HG03039 (cell line): ENCODE measurements around the gene SLC32A1.

Experiments
- ATAC-seq: cut with Tn5 transposase; IDR thresholded peaks from one replicate; pipeline ENCODE4 v1.9.1; 2021; ENCODE audit warnings: mild to moderate bottlenecking, moderate library complexity; ENCODE audit not compliant: unreplicated experiment

The SLC32A1 gene, protein sequence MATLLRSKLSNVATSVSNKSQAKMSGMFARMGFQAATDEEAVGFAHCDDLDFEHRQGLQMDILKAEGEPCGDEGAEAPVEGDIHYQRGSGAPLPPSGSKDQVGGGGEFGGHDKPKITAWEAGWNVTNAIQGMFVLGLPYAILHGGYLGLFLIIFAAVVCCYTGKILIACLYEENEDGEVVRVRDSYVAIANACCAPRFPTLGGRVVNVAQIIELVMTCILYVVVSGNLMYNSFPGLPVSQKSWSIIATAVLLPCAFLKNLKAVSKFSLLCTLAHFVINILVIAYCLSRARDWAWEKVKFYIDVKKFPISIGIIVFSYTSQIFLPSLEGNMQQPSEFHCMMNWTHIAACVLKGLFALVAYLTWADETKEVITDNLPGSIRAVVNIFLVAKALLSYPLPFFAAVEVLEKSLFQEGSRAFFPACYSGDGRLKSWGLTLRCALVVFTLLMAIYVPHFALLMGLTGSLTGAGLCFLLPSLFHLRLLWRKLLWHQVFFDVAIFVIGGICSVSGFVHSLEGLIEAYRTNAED

GRCh38 chr20:38723848-38724625 is at the start of gene SLC32A1:
Gene SLC32A1, plus strand, starts transcription at chr20:38724486. Its CDS starts 239 bp downstream, at chr20:38724725.
- no peak for ATAC-seq

GRCh38 chr20:38674765-38675133 is 49.5 kb upstream of the SLC32A1 start:
- ATAC-seq = no peak

DNA sequence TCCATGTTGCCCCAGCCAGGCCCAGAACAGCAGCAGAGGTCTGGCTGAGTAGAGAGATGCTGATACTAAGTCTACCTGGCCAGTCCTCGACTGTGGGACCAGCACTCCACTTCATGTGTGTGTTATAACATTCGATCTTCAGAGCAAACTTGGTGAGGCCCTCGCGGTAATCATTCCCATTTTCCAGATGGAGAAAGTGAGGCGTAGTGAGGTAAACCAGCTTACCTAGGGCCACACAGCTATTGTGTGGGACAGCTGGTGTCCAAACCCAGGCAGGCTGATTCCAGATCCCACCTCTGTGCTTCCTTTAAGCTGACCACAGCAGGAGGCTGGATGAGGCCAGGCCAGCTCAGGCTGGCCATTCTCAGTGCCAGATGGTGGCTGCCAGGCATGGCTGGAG is 47.7 kb upstream of the SLC32A1 start:
- no peak for ATAC-seq

DNA sequence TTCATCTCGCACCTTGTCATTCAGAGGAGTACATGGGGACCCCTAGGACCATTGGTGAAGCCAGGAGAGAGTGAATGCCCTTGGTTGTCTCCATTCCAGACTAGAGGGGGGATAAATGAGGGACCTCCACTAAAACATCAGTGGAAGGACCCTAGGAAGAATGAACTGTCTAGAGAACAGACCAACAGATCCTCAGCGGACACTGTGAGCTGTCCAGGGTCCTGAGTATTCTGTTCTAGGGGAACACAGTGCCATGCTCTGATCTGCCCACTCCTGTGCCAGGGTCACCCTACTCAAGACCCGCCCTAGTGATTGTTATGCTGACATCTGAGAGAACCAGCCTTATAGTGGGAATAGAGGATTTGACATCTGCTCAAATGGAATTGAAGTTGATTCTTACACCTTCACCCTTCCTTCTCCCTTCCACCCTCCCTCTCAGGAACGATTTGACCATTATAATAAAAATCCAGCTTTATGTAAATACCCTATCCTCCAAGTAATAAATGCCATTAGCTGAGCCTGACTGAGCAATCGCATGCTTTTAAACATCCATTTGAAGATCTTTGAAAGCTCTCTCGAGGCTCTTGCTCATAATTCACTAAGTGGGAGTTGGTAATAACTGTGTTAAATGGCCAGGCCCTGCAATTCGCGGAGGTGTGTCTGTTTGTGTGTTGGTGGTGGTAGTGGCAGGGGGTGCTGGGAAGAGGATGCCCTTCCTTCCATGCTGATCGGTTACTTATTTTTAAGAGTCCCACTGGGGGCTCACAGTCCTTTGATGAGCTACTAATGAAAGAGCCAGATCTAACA is 43.6 kb upstream of the SLC32A1 start:
- ATAC-seq = no peak

GRCh38 chr20:38685271-38685670 is 39.0 kb upstream of the SLC32A1 start:
- ATAC-seq = no peak

DNA sequence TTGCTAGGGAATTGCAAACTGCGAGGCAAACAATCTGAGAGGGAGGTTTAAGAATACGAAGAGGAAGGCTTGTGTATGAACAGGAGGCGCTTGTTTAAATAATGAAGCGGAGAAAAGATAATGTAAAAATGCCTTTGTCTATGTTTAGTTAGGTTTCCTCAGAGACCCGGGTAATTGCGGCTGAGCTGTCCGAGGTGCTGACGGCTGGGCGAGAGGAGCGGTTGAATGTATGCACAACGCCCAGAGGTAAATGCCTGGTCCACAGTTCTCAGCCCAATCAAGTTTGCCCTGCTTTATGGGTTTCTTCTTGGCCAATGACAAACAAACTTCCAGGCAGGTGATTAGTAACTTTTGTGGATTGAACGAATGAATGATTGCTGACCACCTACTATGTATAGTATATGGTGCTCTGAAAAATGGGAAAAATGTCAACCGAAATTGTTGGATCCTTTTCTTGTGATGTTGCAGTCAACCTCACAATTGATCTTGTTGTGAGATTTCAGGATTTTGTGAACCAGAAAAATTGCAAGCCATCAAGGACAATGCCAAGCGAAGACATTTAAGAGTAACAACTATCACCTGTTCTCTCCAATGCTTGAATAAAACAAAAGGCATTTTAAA is 38.3 kb upstream of the SLC32A1 start:
- ATAC-seq = no peak

GRCh38 chr20:38692436-38693411 is 31.6 kb upstream of the SLC32A1 start:
- no peak for ATAC-seq

DNA sequence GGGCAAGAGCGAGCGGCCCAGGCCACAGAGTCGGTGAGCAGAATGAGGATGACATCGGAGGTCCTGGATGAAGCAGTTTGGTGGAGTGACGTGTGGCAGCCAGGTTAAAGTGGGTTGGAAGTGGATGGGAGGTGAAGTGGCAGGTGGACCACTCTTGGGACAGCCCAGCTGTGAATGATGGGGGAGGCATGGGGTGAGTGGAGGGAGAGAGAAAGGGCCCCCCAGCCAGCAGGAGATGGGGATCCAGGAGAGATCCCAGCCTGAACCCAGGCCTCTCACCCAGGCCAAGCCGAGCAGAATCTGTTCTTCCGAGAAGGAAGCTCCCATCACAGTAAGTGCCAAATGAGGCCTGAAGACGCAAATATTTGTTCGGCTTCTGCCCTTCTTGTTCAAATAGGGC is 27.0 kb upstream of the SLC32A1 start:
- no peak for ATAC-seq

DNA sequence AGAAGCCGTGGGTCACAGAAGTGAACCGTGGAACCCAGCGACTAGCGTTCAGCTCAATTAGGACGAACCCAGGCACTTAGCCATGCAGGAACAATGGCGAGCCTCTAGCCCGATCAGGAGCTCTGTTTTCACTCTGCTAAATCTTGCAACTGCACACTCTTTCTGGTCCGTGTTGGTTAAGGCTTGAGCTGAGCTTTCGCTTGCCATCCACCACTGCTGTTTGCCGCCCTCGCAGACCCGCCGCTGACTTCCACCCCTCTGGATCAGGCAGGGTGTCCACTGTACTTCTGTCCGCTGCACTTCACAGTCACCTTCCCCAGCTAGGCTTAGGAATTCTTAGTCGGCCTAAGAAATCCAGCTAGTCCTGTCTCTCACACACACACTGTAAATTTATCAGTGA is 25.7 kb upstream of the SLC32A1 start:
- ATAC-seq = no peak

- no peak for ATAC-seq
Measured at GRCh38 chr20:38700141-38700540, 24.1 kb upstream of the SLC32A1 start.

DNA sequence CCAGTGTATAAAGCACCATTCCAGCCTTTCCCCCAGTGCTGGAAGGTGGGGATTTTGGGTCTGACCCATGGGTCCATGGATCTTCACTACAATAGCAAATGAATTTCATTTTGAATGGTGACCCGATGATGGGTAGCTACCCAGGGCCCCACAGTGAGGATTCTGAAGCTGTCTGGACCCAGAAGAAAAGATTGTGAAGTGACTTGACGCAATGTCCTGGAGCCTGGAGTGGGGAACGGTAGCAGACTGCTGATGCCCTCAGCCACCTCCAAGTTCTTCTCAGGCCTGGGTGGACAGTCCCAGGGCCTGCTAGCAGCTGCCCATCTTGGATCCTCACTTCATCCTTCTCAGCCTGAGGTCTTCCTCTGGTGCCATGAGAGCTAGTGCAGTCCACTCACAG is 23.4 kb upstream of the SLC32A1 start:
- ATAC-seq = no peak

GRCh38 chr20:38703526-38703925 is 20.8 kb upstream of the SLC32A1 start:
- ATAC-seq = no peak

DNA sequence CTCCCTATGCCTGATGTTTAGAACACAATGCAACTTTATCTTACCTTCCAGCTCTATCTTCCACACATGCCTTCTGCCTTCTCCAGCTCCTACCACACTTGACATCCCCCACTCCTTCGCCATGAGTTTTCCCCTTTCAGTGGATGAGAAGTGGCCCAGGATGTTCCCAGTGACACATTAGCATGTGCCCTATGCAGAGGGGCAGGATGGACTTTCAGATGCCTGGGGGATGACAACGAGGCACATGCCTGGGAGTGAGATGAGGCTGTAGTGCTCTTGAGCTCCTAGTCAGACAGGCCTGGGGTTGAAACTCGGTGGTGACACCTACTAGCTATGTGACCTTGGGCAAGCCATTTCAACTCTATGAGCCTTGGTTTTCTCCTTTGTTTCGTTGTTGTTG is 20.1 kb upstream of the SLC32A1 start:
- no peak for ATAC-seq

- ATAC-seq = no peak
Measured at GRCh38 chr20:38706509-38706908, 17.8 kb upstream of the SLC32A1 start.

DNA sequence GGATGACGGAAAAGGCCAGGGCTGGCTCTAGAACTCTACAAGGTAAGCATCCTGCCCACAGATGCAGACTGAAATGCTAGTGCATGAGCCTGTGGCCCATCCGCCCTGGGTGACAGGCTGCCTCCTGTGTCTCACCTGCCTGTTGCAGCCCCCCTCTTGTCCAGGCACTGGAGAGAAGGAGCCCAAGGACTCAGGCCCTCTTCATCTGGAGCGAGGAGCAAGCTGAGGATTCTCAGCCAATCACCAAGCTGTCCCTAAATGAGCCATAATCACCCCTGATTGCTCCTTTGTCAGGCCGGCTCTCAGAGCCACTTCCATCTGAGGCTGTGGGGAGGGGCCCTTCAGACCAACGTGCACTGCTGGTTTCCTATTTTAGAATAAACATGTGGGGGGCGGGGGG is 10.0 kb upstream of the SLC32A1 start:
- ATAC-seq = no peak

DNA sequence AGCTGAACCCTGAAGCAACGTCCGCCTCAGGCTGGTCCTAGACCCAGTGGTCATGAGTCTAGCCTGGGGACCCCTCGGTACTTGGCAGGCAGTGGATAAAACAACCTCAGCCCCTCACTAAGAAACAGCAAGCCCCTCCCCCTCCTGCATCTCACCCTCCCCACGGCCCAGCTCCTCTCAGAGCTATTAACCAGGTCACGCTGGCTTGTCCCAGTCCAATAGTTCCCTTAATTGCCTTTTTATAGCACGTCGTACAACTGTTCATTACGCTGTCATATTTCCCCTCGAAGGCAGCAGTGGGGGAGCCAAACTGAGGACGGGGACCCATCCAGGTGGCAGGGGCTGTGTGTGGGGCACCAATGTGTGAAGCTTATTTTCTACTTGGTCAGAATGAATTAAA is 8.6 kb upstream of the SLC32A1 start:
- ATAC-seq = no peak

DNA sequence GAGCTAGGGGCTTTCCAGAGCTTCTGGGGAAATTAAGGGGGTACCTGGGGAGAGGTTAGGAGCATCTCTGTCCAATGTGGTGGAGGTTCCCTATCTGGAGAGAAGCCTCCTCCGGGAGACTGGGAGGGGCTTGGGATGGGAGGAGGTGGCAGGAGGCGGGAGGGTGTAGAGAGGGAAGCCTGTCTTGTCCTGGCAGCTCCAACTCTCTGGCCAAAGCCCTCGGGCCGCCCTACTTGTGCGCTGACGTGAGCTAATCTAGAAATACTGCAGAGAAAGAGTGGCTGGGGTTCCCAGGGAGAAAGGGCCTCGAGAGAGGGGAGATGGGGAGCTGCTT is 1.6 kb upstream of the SLC32A1 start:
- no peak for ATAC-seq

DNA sequence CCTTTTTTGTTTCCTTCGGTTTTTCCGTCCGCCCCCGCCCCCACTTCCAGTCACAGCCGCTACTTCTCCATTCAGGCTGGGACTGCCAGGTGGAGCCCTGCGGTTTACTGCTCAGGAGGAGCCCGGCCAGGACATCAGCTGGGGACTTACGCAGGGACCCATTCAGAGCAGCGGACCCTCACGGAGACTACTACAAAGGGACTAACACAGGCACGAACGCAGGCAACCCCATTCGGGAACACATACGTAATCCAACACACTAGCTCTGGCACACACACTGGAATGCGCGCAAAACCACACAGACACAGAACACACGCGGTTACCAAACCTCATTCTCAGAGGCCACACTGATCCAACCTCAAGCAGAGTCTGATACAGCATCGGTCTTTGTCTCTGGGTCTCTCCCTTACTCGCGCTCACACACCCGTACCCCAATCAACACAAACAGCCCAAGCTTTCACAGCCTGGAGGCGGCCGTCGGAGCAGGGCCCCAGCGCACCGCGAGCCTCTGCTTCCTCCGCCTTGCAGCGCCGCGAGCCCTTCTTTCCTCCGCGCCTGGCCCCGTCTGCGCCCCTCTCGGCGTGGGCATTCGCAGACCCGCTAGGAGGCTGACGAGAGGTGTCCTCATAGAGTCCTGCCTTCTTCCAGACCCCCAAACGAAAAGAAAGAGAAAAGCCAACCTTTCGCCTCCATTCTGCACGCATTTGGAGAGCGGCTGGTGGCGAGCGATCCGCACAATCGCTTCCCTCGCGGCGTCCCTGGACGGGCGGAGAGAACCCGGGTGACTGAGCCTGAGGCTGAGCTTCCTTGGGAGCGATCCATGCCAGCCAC is 1.1 kb upstream of the SLC32A1 start:
- ATAC-seq = no peak

DNA sequence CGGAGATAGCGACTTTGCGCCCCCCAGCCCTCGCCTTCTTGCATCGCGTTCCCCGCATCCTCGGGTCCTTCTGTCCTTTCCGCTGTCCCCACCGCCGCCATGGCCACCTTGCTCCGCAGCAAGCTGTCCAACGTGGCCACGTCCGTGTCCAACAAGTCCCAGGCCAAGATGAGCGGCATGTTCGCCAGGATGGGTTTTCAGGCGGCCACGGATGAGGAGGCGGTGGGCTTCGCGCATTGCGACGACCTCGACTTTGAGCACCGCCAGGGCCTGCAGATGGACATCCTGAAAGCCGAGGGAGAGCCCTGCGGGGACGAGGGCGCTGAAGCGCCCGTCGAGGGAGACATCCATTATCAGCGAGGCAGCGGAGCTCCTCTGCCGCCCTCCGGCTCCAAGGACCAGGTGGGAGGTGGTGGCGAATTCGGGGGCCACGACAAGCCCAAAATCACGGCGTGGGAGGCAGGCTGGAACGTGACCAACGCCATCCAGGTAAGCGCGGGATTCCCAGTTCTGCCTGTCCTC is 401 bp downstream of the SLC32A1 start:
- no peak for ATAC-seq
